SH-SY5Y (cell line): ENCODE results near the gene HSPG2.

Source experiments
- GATA2 ChIP-seq: IDR thresholded peaks from 2 replicates; pipeline ENCODE4 v1.6.1; 2011; ENCODE audit warnings: mild to moderate bottlenecking, low read depth, low read length
- GATA3 ChIP-seq: IDR thresholded peaks from 2 replicates; pipeline ENCODE4 v1.6.1; 2011; ENCODE audit warnings: low read depth, mild to moderate bottlenecking, low read length, moderate library complexity

GRCh38 chr1:21834666-21835065 lies 102.4 kb downstream of the HSPG2 start:
- TF ChIP-seq GATA3 (no peak), GATA2 (no peak)
